Activated CD4-positive, alpha-beta T cell treated with anti-CD3 and anti-CD28 coated beads, Interleukin-2, amount 50 U/mL, for 4 hours (primary cell): ENCODE data around the gene SRGAP3.

ENCODE experiments used
- DNase-seq, 2 experiments: peaks; one replicate each; pipeline ENCODE4 v3.0.0-alpha.2; 2020

Gene SRGAP3

GRCh38 chr3:8982509-8982908 lies 266.9 kb downstream of the SRGAP3 start:
- DNase-seq, result no peak

- no peak for DNase-seq
Observed at GRCh38 chr3:8981700-8982099, 267.7 kb downstream of the SRGAP3 start.

GRCh38 chr3:8981296-8981695 lies 268.1 kb downstream of the SRGAP3 start:
- no peak for DNase-seq

- DNase-seq, result no peak
Observed at GRCh38 chr3:8980756-8981257, 268.6 kb downstream of the SRGAP3 start.

- DNase-seq, result no peak
Observed at GRCh38 chr3:8979262-8979661, 270.2 kb downstream of the SRGAP3 start.

GRCh38 chr3:8978551-8978950 lies 270.9 kb downstream of the SRGAP3 start:
- no peak for DNase-seq

GRCh38 chr3:8976540-8977182 lies 272.8 kb downstream of the SRGAP3 start:
- DNase-seq, result no peak

GRCh38 chr3:8975081-8976020 lies 274.1 kb downstream of the SRGAP3 start:
- DNase-seq, result no peak

- no peak for DNase-seq
Observed at GRCh38 chr3:8974458-8974857, 275.0 kb downstream of the SRGAP3 start.

- no peak for DNase-seq
Observed at GRCh38 chr3:8972639-8973038, 276.8 kb downstream of the SRGAP3 start.

GRCh38 chr3:8970971-8971589 lies 278.4 kb downstream of the SRGAP3 start:
- DNase-seq, result peak; percentile 67 to 68

GRCh38 chr3:8969241-8969640 lies 280.2 kb downstream of the SRGAP3 start:
- no peak for DNase-seq

- DNase-seq, result no peak
Observed at GRCh38 chr3:8968375-8968882, 281.0 kb downstream of the SRGAP3 start.

- no peak for DNase-seq
Observed at GRCh38 chr3:8967553-8967952, 281.9 kb downstream of the SRGAP3 start.

- DNase-seq, result no peak
Observed at GRCh38 chr3:8966820-8967348, 282.6 kb downstream of the SRGAP3 start.

GRCh38 chr3:8966150-8966819 lies 283.2 kb downstream of the SRGAP3 start:
- no peak for DNase-seq

- DNase-seq, result no peak
Observed at GRCh38 chr3:8964436-8965370, 284.7 kb downstream of the SRGAP3 start.

- peak; percentile 87 to 88 for DNase-seq
Observed at GRCh38 chr3:8963137-8963853, 286.2 kb downstream of the SRGAP3 start, which contains the start of gene RAD18. TSS of gene RAD18 (minus strand) at chr3:8963472. CDS start at chr3:8963385, 87 bp downstream.

- DNase-seq, result no peak
Observed at GRCh38 chr3:8962226-8962861, 287.1 kb downstream of the SRGAP3 start.

GRCh38 chr3:8959668-8960067 lies 289.8 kb downstream of the SRGAP3 start:
- DNase-seq, result no peak
